HG03457 (cell line): ENCODE measurements around the gene B3GNT9.
"Not testable (repeated sequence)": the region's sequence is repeated elsewhere in the genome, so short reads cannot be mapped to it uniquely, and the experiment has no call there.

ENCODE experiments used
- ATAC-seq: cut with Tn5 transposase; IDR thresholded peaks from one replicate; pipeline ENCODE4 v1.9.1; 2021; ENCODE audit warnings: moderate number of reproducible peaks; ENCODE audit not compliant: unreplicated experiment

The B3GNT9 gene

GRCh38 chr16:67154578-67155294 lies 3.9 kb upstream of the B3GNT9 start:
- no peak for ATAC-seq

GRCh38 chr16:67151431-67152097 lies 766 bp upstream of the B3GNT9 start:
- ATAC-seq, result no peak

- ATAC-seq, result no peak
Observed at GRCh38 chr16:67150047-67150832, 558 bp downstream of the B3GNT9 start.

GRCh38 chr16:67149276-67150046 lies 1.3 kb downstream of the B3GNT9 start:
- ATAC-seq, result no peak

GRCh38 chr16:67148656-67149275 lies 2.0 kb downstream of the B3GNT9 start:
- ATAC-seq, result no peak

GRCh38 chr16:67148221-67148620 lies 2.6 kb downstream of the B3GNT9 start:
- no peak for ATAC-seq

GRCh38 chr16:67147437-67148140 lies 3.2 kb downstream of the B3GNT9 start:
- no peak for ATAC-seq

- no peak for ATAC-seq
Observed at GRCh38 chr16:67146523-67147357, 4.1 kb downstream of the B3GNT9 start.

- ATAC-seq, result no peak
Observed at GRCh38 chr16:67145746-67146145, 5.1 kb downstream of the B3GNT9 start.

GRCh38 chr16:67144943-67145342 lies 5.9 kb downstream of the B3GNT9 start:
- no peak for ATAC-seq

- ATAC-seq, result no peak
Observed at GRCh38 chr16:67142342-67142741, 8.5 kb downstream of the B3GNT9 start.

GRCh38 chr16:67141391-67141790 lies 9.4 kb downstream of the B3GNT9 start:
- no peak for ATAC-seq

- ATAC-seq, result no peak
Observed at GRCh38 chr16:67137605-67138004, 13.2 kb downstream of the B3GNT9 start.

GRCh38 chr16:67129422-67129821 lies 21.4 kb downstream of the B3GNT9 start:
- ATAC-seq, result no peak

- no peak for ATAC-seq
Observed at GRCh38 chr16:67128887-67129286, 21.9 kb downstream of the B3GNT9 start.

GRCh38 chr16:67128417-67128816 lies 22.4 kb downstream of the B3GNT9 start:
- no peak for ATAC-seq

- not testable (repeated sequence) for ATAC-seq
Observed at GRCh38 chr16:67122799-67123198, 28.0 kb downstream of the B3GNT9 start.

- ATAC-seq, result no peak
Observed at GRCh38 chr16:67120025-67120424, 30.8 kb downstream of the B3GNT9 start.

GRCh38 chr16:67117716-67118115 lies 33.1 kb downstream of the B3GNT9 start:
- no peak for ATAC-seq
